22Rv1 (cell line): ENCODE measurements around the gene VSTM4.

Experiments used
- H3K27ac ChIP-seq: fragments of 450-650 bp; 2 replicates; pipeline ENCODE4 v1.5.1; 2017
- ZFX ChIP-seq: fragments of 450-650 bp; IDR thresholded peaks from 2 replicates; pipeline ENCODE4 v1.6.1; 2017; ENCODE audit warnings: antibody characterized with exemption, borderline replicate concordance
- TF ChIP-seq, protein P1 (sequence below): fragments of 450-650 bp; IDR thresholded peaks from 2 replicates; pipeline ENCODE4 v1.5.1; 2017; ENCODE audit warnings: mild to moderate bottlenecking

VSTM4 gene

DNA sequence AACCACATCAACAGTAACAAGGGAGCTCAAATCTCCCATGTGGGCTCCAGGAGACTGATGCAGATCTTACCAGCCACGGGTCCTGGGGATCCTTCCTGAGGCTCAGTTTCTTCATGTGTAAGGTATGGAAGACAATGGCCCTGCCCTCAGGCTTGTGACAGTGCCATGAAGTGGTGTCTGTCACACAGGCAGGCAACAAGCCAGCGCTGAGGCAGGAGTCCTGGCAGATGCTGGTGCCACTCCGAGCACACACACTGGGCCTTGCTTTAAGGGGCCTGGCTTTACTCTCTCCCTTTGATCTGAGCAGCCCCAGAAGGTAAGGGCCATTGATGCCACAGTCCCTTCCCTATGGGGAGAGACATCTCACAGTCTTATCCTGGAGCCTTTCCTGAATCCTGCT lies 147.3 kb downstream of the VSTM4 start:
- TF ChIP-seq, protein P1, sequence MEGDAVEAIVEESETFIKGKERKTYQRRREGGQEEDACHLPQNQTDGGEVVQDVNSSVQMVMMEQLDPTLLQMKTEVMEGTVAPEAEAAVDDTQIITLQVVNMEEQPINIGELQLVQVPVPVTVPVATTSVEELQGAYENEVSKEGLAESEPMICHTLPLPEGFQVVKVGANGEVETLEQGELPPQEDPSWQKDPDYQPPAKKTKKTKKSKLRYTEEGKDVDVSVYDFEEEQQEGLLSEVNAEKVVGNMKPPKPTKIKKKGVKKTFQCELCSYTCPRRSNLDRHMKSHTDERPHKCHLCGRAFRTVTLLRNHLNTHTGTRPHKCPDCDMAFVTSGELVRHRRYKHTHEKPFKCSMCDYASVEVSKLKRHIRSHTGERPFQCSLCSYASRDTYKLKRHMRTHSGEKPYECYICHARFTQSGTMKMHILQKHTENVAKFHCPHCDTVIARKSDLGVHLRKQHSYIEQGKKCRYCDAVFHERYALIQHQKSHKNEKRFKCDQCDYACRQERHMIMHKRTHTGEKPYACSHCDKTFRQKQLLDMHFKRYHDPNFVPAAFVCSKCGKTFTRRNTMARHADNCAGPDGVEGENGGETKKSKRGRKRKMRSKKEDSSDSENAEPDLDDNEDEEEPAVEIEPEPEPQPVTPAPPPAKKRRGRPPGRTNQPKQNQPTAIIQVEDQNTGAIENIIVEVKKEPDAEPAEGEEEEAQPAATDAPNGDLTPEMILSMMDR = no peak
- no peak for TF ChIP-seq ZFX
- no peak overlapping the region for H3K27ac ChIP-seq

DNA sequence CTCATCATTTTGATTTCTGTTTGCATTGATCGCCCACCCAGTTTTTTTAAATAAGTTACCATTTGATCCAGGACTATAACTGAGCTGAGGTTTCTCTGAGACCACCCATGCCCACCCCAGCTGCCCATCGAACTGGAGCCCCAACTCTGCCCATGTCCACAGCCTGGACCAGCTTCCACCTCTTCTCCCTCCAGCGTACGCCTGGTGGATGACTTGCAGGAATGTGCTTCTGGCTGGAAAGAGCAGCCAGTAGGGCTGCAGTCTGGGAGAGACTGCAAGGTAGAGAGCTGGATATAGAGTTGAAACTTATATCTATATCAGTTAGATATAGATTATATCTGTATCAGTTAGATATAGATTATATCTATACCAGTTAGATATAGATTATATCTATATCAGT lies 149.9 kb downstream of the VSTM4 start:
- TF ChIP-seq ZFX = no peak
- TF ChIP-seq, protein P1 = no peak
- H3K27ac ChIP-seq = no peak overlapping the region
